Gastroesophageal sphincter (tissue), 3 donors: Measurements from ENCODE around the gene SIAH2.

Experiments
- CTCF ChIP-seq, 4 experiments: fragments of 200-600 bp in 2 of 4; fragments of 450-650 bp in 2 of 4; sonication (generic) in 1 of 4; IDR thresholded peaks; one replicate each; pipeline ENCODE4 v1.5.1; 2017 to 2019; ENCODE audit warnings: antibody characterized with exemption in 4 of 4, mild to moderate bottlenecking in 2 of 4, moderate library complexity in 2 of 4
- POLR2AphosphoS5 ChIP-seq: sonication (generic); formaldehyde crosslinking; IDR thresholded peaks from one replicate; pipeline ENCODE4 v1.6.1; 2017; ENCODE audit warnings: antibody characterized with exemption

- TF ChIP-seq CTCF (IDR thresholded peaks at IDR 0.05) (no peak), POLR2AphosphoS5 (no peak)
Observed at GRCh38 chr3:150779402-150779858, 16.5 kb upstream of the SIAH2 start.
